ENCODE measurements around the gene ZNF175. TPM values are rescaled to one million over a fixed set of nuclear protein-coding genes. Genes with fewer than 3 reads are reported as not detected.

ZNF175 gene
- total RNA-seq, 1 donor from 2014 or later = 8.1 TPM

DNA sequence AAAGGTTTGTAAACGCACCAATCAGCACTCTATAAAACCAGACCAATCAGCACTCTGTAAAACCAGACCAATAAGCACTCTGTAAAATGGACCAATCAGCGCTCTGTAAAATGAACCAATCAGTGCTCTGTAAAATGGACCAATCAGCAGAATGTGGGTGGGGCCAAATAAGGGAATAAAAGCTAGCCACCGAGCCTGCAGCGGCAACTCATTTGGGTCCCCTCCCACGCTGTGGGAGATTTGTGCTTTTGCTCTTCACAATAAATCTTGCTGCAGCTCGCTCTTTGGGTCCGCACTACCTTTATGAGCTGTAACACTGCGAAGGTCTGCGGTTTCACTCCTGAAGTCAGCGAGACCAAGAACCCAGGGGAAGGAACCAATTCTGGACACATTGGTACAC, 28.0 kb downstream of the ZNF175 start:
- H3F3A ChIP-seq (ENCODE audit: low read depth) = no peaks in the 10 kb centered on the region
- H3K36me3 ChIP-seq = no peaks in the 10 kb centered on the region
- no peak overlapping the region for H3K9ac ChIP-seq
- H3K4me1 ChIP-seq = no peaks in the 10 kb centered on the region
- no peak overlapping the region for H2AFZ ChIP-seq (replicated peaks)
- H3K9me3 ChIP-seq (ENCODE audit: low read depth) = no peaks in the 10 kb centered on the region
- no peak overlapping the region for H3K4me3 Mint-ChIP-seq
- no peaks in the 10 kb centered on the region for H3K79me2 ChIP-seq (ENCODE audit: low read depth)
- DNase-seq (ENCODE audit: low spot score) = no peak
- H3K4me2 ChIP-seq = no peak overlapping the region
- no peak overlapping the region for H3K4me3 ChIP-seq
- H3K27me3 Mint-ChIP-seq (ENCODE audit: insufficient read depth, low read depth) = peaks cover 4% of the 10 kb centered on the region
- no peak overlapping the region for H3K27ac Mint-ChIP-seq
- no peak overlapping the region for H3K27ac ChIP-seq
- peaks cover 1% of the 10 kb centered on the region for H3K36me3 Mint-ChIP-seq
- H3K27me3 ChIP-seq = no peaks in the 10 kb centered on the region
- no peaks in the 10 kb centered on the region for H4K20me1 ChIP-seq (ENCODE audit: low read depth)
- TF ChIP-seq, protein P1, sequence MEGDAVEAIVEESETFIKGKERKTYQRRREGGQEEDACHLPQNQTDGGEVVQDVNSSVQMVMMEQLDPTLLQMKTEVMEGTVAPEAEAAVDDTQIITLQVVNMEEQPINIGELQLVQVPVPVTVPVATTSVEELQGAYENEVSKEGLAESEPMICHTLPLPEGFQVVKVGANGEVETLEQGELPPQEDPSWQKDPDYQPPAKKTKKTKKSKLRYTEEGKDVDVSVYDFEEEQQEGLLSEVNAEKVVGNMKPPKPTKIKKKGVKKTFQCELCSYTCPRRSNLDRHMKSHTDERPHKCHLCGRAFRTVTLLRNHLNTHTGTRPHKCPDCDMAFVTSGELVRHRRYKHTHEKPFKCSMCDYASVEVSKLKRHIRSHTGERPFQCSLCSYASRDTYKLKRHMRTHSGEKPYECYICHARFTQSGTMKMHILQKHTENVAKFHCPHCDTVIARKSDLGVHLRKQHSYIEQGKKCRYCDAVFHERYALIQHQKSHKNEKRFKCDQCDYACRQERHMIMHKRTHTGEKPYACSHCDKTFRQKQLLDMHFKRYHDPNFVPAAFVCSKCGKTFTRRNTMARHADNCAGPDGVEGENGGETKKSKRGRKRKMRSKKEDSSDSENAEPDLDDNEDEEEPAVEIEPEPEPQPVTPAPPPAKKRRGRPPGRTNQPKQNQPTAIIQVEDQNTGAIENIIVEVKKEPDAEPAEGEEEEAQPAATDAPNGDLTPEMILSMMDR (IDR thresholded peaks at IDR 0.05) = no peak
- TF ChIP-seq EZH2 (IDR thresholded peaks at IDR 0.05) = no peak
- no peak for TF ChIP-seq EZH2phosphoT487 (IDR thresholded peaks at IDR 0.05)
- H3K4me1 Mint-ChIP-seq = peaks cover 6% of the 10 kb centered on the region
- H3K9me3 Mint-ChIP-seq = peaks cover 5% of the 10 kb centered on the region

DNA sequence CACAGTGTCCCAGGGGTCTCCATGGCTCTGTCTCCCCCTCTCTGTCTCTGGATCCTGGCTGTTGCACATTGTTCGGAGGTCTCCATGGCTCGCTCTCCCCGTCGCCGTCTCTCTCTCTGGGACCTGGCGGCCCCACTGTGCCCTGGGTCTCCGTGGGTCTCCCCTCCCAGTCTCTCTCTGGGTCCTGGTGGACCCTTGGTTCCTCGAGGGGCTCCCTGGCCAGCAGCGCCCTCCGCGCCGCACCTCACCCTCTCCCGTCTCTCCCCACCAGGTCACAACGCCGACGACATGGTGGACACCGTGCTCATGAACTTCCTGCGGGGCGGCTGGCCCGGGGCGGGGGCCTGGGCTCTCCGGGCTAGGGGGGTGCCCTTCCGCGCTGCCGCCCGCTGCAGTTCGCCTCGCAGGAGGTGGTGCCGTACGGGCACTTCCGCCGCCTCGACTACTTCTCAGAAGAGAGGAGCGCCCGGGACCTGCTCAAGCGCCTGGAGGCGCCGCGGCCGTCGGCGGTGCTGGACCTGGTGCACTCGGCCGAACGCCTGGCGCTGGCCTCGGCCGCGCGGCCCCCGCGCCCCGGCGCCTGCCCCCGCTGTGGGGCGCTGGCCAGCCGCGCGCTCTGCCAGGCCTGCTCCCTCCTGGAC, 30.0 kb downstream of the ZNF175 start:
- H3K79me2 ChIP-seq (ENCODE audit: low read depth) = no peaks in the 10 kb centered on the region
- no peaks in the 10 kb centered on the region for H3K9me3 ChIP-seq (ENCODE audit: low read depth)
- H3K27ac ChIP-seq = no peak overlapping the region
- H3K4me3 ChIP-seq = no peak overlapping the region
- no peaks in the 10 kb centered on the region for H3K4me1 Mint-ChIP-seq
- H3K4me3 Mint-ChIP-seq = no peak overlapping the region
- DNase-seq (ENCODE audit: low spot score) = no peak
- no peaks in the 10 kb centered on the region for H4K20me1 ChIP-seq (ENCODE audit: low read depth)
- H3K27ac Mint-ChIP-seq = no peak overlapping the region
- no peaks in the 10 kb centered on the region for H3K36me3 ChIP-seq
- H2AFZ ChIP-seq (replicated peaks) = no peak overlapping the region
- H3K4me1 ChIP-seq = no peaks in the 10 kb centered on the region
- no peaks in the 10 kb centered on the region for H3K27me3 ChIP-seq
- no peak overlapping the region for H3K4me2 ChIP-seq
- peaks cover 4% of the 10 kb centered on the region for H3K27me3 Mint-ChIP-seq (ENCODE audit: insufficient read depth, low read depth)
- peaks cover 5% of the 10 kb centered on the region for H3K9me3 Mint-ChIP-seq
- no peaks in the 10 kb centered on the region for H3F3A ChIP-seq (ENCODE audit: low read depth)
- no peaks in the 10 kb centered on the region for H3K36me3 Mint-ChIP-seq
- TF ChIP-seq EZH2phosphoT487 (IDR thresholded peaks at IDR 0.05) (no peak), EZH2 (IDR thresholded peaks at IDR 0.05) (no peak)
- TF ChIP-seq, protein P1 (IDR thresholded peaks at IDR 0.05) = no peak
- no peak overlapping the region for H3K9ac ChIP-seq

DNA sequence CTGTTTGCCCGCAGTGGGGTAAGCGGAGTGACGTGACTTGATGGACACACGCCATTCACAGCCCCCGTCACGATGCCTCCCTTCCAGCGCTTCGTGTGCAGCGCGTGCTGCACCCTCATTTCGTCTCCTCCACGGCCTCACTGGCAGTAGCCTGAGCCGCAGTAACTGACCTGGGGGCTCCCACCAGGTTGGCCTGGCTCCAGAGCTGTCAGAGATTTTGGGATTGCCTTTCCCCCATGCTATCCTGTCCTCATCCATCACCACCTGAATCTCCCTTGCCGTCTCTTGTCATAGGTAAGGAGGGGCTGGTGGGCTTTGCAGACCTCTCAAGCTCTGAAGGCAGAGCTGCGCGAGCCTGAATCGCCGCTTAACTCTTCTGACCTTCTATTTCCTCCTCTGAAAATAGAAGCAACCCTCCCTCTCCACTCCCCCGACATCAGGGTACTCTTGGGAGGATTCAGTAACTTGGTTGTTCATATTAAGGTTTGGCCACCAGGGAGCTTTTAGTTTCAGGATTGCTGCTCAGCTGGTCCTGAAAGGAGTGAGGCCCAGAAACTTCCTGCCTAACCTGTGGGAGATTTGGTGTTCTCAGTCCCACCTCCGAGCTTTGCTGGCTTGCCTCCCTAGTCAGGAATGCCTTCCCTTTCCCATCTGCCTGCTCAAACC, 31.2 kb downstream of the ZNF175 start:
- Mint-ChIP-seq H3K4me3 (no peak overlapping the region), H3K4me1 (no peaks in the 10 kb centered on the region), H3K36me3 (no peaks in the 10 kb centered on the region), H3K27me3 (ENCODE audit: insufficient read depth, low read depth) (peaks cover 7% of the 10 kb centered on the region), H3K9me3 (peaks cover 5% of the 10 kb centered on the region), H3K27ac (no peak overlapping the region)
- no peak overlapping the region for H3K4me3 ChIP-seq
- H3K4me1 ChIP-seq = no peaks in the 10 kb centered on the region
- H3K36me3 ChIP-seq = no peaks in the 10 kb centered on the region
- H3K4me2 ChIP-seq = no peak overlapping the region
- H2AFZ ChIP-seq (replicated peaks) = no peak overlapping the region
- H3K27me3 ChIP-seq = no peaks in the 10 kb centered on the region
- DNase-seq (ENCODE audit: low spot score) = no peak
- no peaks in the 10 kb centered on the region for H3K79me2 ChIP-seq (ENCODE audit: low read depth)
- H3K9me3 ChIP-seq (ENCODE audit: low read depth) = no peaks in the 10 kb centered on the region
- H3K27ac ChIP-seq = no peak overlapping the region
- H3F3A ChIP-seq (ENCODE audit: low read depth) = no peaks in the 10 kb centered on the region
- H4K20me1 ChIP-seq (ENCODE audit: low read depth) = no peaks in the 10 kb centered on the region
- H3K9ac ChIP-seq = no peak overlapping the region
- TF ChIP-seq EZH2 (IDR thresholded peaks at IDR 0.05) = no peak
- TF ChIP-seq, protein P1 (IDR thresholded peaks at IDR 0.05) = no peak
- no peak for TF ChIP-seq EZH2phosphoT487 (IDR thresholded peaks at IDR 0.05)
